ENCODE measurements around the gene PDCD11. TPM values are rescaled to one million over a fixed set of nuclear protein-coding genes. Genes with fewer than 3 reads are reported as not detected.

The PDCD11 gene
- polyA plus RNA-seq, 1 donor from 2014 or later: 15.3 TPM

GRCh38 chr10:103451091-103451813 lies 54.8 kb downstream of the PDCD11 start:
- H3K27ac ChIP-seq (ENCODE audit: low read length): no peak overlapping the region
- no peaks in the 10 kb centered on the region for H3K9me2 ChIP-seq (ENCODE audit: insufficient read depth, low read length)
- H3K27me3 ChIP-seq (ENCODE audit: insufficient read depth, low read depth, low read length): no peaks in the 10 kb centered on the region
- H3K4me2 ChIP-seq (ENCODE audit: low read length): no peak overlapping the region
- no peaks in the 10 kb centered on the region for H3F3A ChIP-seq (ENCODE audit: insufficient read depth, low read length, poor library complexity, severe bottlenecking)
- no peak overlapping the region for H2AFZ ChIP-seq (ENCODE audit: low read depth, low read length)
- H3K9me3 ChIP-seq (ENCODE audit: low read length): no peaks in the 10 kb centered on the region
- H4K20me1 ChIP-seq (ENCODE audit: insufficient read depth): no peaks in the 10 kb centered on the region
- no peaks in the 10 kb centered on the region for H3K79me2 ChIP-seq (replicated peaks; ENCODE audit: insufficient read depth, low read length)
- no peak overlapping the region for H3K4me3 ChIP-seq (ENCODE audit: low read length)
- no peak overlapping the region for H3K9ac ChIP-seq (ENCODE audit: low read length)
- no peak for TF ChIP-seq CTCF (IDR thresholded peaks at IDR 0.05; ENCODE audit: poor library complexity, severe bottlenecking)
- TF ChIP-seq EZH2 (IDR thresholded peaks at IDR 0.05; ENCODE audit: borderline replicate concordance, insufficient read depth, low read length, poor library complexity, severe bottlenecking): no peak
- TF ChIP-seq SMC3 (conservative IDR thresholded peaks at IDR 0.05; ENCODE audit: poor library complexity): no peak
- no peak for TF ChIP-seq TAF1 (IDR thresholded peaks at IDR 0.05; ENCODE audit: low read depth)
- TF ChIP-seq EP300 (conservative IDR thresholded peaks at IDR 0.05; ENCODE audit: poor library complexity, severe bottlenecking): no peak
- TF ChIP-seq, protein P1, sequence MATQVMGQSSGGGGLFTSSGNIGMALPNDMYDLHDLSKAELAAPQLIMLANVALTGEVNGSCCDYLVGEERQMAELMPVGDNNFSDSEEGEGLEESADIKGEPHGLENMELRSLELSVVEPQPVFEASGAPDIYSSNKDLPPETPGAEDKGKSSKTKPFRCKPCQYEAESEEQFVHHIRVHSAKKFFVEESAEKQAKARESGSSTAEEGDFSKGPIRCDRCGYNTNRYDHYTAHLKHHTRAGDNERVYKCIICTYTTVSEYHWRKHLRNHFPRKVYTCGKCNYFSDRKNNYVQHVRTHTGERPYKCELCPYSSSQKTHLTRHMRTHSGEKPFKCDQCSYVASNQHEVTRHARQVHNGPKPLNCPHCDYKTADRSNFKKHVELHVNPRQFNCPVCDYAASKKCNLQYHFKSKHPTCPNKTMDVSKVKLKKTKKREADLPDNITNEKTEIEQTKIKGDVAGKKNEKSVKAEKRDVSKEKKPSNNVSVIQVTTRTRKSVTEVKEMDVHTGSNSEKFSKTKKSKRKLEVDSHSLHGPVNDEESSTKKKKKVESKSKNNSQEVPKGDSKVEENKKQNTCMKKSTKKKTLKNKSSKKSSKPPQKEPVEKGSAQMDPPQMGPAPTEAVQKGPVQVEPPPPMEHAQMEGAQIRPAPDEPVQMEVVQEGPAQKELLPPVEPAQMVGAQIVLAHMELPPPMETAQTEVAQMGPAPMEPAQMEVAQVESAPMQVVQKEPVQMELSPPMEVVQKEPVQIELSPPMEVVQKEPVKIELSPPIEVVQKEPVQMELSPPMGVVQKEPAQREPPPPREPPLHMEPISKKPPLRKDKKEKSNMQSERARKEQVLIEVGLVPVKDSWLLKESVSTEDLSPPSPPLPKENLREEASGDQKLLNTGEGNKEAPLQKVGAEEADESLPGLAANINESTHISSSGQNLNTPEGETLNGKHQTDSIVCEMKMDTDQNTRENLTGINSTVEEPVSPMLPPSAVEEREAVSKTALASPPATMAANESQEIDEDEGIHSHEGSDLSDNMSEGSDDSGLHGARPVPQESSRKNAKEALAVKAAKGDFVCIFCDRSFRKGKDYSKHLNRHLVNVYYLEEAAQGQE (IDR thresholded peaks at IDR 0.05; ENCODE audit: borderline replicate concordance): no peak
- TF ChIP-seq MXI1 (conservative IDR thresholded peaks at IDR 0.05; ENCODE audit: poor library complexity, severe bottlenecking): no peak
- TF ChIP-seq RAD21 (conservative IDR thresholded peaks at IDR 0.05): no peak
- no peak for TF ChIP-seq POLR2AphosphoS5 (IDR thresholded peaks at IDR 0.05)
- no peaks in the 10 kb centered on the region for H3K36me3 ChIP-seq (ENCODE audit: insufficient read depth, low read length)

DNA sequence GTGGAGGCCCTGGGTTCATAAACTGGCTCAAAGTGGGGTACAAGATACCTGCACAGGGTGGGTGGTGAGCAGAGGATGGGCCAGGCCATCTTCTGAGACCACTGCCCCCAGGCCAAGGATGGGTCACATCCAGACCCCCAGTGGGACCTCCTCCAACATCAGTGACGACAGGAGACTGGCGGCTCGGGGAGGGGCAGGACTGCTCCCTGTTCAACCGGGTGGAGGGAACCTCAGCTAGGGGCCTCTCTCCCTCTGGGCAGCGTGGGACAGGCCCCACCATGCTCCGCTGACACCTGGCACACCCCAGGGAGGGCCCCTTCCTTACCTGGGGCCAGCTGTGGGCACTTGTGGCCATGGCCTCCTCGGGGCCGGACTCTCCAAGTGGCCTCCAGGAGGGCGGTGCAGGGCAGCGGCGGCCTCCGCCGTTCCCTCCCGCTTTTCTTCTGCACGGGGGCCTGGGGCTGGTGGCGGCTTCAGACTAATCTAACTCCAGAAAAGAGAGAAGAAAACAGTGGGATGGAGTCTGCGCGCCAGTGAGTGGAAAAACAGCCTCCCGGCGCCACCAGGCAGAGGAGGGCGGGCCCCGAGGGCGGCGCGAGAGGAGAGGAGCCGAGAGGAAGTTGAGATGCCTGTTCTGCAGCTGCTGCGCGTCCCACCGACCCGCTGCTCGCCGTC lies 55.5 kb downstream of the PDCD11 start, which contains the start of gene CALHM2:
Gene CALHM2, minus strand, starts transcription at position 540 of the 675 bp plus-strand sequence. CDS start 2,429 bp downstream, outside the sequence.
- no peak within 1 kb of the TSS for H2AFZ ChIP-seq (ENCODE audit: low read depth, low read length)
- no peaks in the 10 kb centered on the region for H3K36me3 ChIP-seq (ENCODE audit: insufficient read depth, low read length)
- no peaks in the 10 kb centered on the region for H4K20me1 ChIP-seq (ENCODE audit: insufficient read depth)
- H3K4me3 ChIP-seq (ENCODE audit: low read length): no peak within 1 kb of the TSS
- H3K9ac ChIP-seq (ENCODE audit: low read length): no peak within 1 kb of the TSS
- no peak within 1 kb of the TSS for H3K27ac ChIP-seq (ENCODE audit: low read length)
- H3K4me2 ChIP-seq (ENCODE audit: low read length): no peak within 1 kb of the TSS
- H3K9me2 ChIP-seq (ENCODE audit: insufficient read depth, low read length): no peaks in the 10 kb centered on the region
- H3K79me2 ChIP-seq (replicated peaks; ENCODE audit: insufficient read depth, low read length): no peaks in the 10 kb centered on the region
- TF ChIP-seq MXI1 (conservative IDR thresholded peaks at IDR 0.05; ENCODE audit: poor library complexity, severe bottlenecking) (no peak), TAF1 (IDR thresholded peaks at IDR 0.05; ENCODE audit: low read depth) (no peak), EZH2 (IDR thresholded peaks at IDR 0.05; ENCODE audit: borderline replicate concordance, insufficient read depth, low read length, poor library complexity, severe bottlenecking) (no peak), CTCF (IDR thresholded peaks at IDR 0.05; ENCODE audit: poor library complexity, severe bottlenecking) (no peak), POLR2AphosphoS5 (IDR thresholded peaks at IDR 0.05) (no peak), EP300 (conservative IDR thresholded peaks at IDR 0.05; ENCODE audit: poor library complexity, severe bottlenecking) (no peak), RAD21 (conservative IDR thresholded peaks at IDR 0.05) (no peak)
- TF ChIP-seq, protein P1 (IDR thresholded peaks at IDR 0.05; ENCODE audit: borderline replicate concordance): no peak
- no peaks in the 10 kb centered on the region for H3F3A ChIP-seq (ENCODE audit: insufficient read depth, low read length, poor library complexity, severe bottlenecking)
- no peaks in the 10 kb centered on the region for H3K9me3 ChIP-seq (ENCODE audit: low read length)
- H3K27me3 ChIP-seq (ENCODE audit: insufficient read depth, low read depth, low read length): no peaks in the 10 kb centered on the region
